Measurements from ENCODE around the gene MTMR2. TPM values are rescaled to one million over a fixed set of nuclear protein-coding genes. Genes with fewer than 3 reads are reported as not detected.

Gene MTMR2
- total and polyA plus RNA-seq, 3 donors from 2014 or later, result 49.9 to 70.7 (median 55.5) TPM

DNA sequence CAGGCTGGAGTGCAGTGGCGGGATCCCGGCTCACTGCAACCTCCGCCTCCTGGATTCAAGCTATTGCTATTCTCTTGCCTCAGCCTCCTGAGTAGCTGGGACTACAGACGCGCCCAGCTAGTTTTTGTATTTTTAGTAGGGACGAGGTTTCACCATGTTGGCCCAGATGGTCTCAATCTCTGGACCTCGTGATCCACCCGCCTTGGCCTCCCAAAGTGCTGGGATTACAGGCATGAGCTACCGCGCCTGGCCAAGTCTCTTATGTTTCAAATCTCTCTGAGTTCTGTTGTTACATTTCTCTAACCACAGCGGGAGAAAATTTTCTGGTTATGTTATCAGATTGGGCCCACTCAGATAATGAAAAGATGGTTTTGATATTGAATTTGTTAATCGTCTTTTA, 123.5 kb downstream of the MTMR2 start:
- WGBS, 2 donors, result 87 to 92% methylated on average over 12 of the region's 12 CpGs
- no peak overlapping the region for H3K27ac ChIP-seq
- no peaks in the 10 kb centered on the region for H3K27me3 ChIP-seq
- DNase-seq, result no peak
- TF ChIP-seq CTCF (IDR thresholded peaks at IDR 0.05) (no peak), POLR2A (IDR thresholded peaks at IDR 0.05) (no peak)
- H3K36me3 ChIP-seq (ENCODE audit: low read depth, missing control alignments), result no peaks in the 10 kb centered on the region
- intact Hi-C loops (cut with DNase I; ENCODE audit: low total_unique reads), result no loop called here
- H3K4me3 ChIP-seq, result no peak overlapping the region
- H3K4me1 ChIP-seq, result no peaks in the 10 kb centered on the region
- H3K9me3 ChIP-seq, result no peaks in the 10 kb centered on the region

GRCh38 chr11:95799546-95799945, 124.4 kb downstream of the MTMR2 start:
- TF ChIP-seq POLR2A (IDR thresholded peaks at IDR 0.05) (no peak), CTCF (IDR thresholded peaks at IDR 0.05) (no peak)
- WGBS, 2 donors, result 94 to 96% methylated on average over 1 of the region's 1 CpG
- intact Hi-C loops (cut with DNase I; ENCODE audit: low total_unique reads), result no loop called here

GRCh38 chr11:95796501-95796900, 127.4 kb downstream of the MTMR2 start:
- no peak for DNase-seq
- no peak overlapping the region for H3K4me3 ChIP-seq
- no peaks in the 10 kb centered on the region for H3K27me3 ChIP-seq
- intact Hi-C loops (cut with DNase I; ENCODE audit: low total_unique reads), result no loop called here
- H3K27ac ChIP-seq, result no peak overlapping the region
- H3K9me3 ChIP-seq, result no peaks in the 10 kb centered on the region
- no peaks in the 10 kb centered on the region for H3K36me3 ChIP-seq (ENCODE audit: low read depth, missing control alignments)
- peaks cover 7% of the 10 kb centered on the region for H3K4me1 ChIP-seq
- WGBS, 2 donors, result 89 to 98% methylated on average over 4 of the region's 4 CpGs
- TF ChIP-seq POLR2A (IDR thresholded peaks at IDR 0.05) (no peak), CTCF (IDR thresholded peaks at IDR 0.05) (no peak)

More at GRCh38 chr11:95799546-95799945, 124.4 kb downstream of the MTMR2 start:
- Histone ChIP-seq H3K27me3 (no peaks in the 10 kb centered on the region), H3K9me3 (no peaks in the 10 kb centered on the region), H3K4me3 (no peak overlapping the region), H3K4me1 (no peaks in the 10 kb centered on the region), H3K36me3 (ENCODE audit: low read depth, missing control alignments) (no peaks in the 10 kb centered on the region), H3K27ac (no peak overlapping the region)
- no peak for DNase-seq

GRCh38 chr11:95795627-95796295, 128.1 kb downstream of the MTMR2 start:
- 74 to 90% methylated on average over 3 of the region's 3 CpGs for WGBS, 2 donors
- Histone ChIP-seq H3K27me3 (no peaks in the 10 kb centered on the region), H3K9me3 (no peaks in the 10 kb centered on the region), H3K4me1 (peaks cover 10% of the 10 kb centered on the region), H3K36me3 (ENCODE audit: low read depth, missing control alignments) (no peaks in the 10 kb centered on the region), H3K27ac (no peak overlapping the region), H3K4me3 (no peak overlapping the region)
- intact Hi-C loops (cut with DNase I; ENCODE audit: low total_unique reads), result no loop called here
- TF ChIP-seq CTCF (IDR thresholded peaks at IDR 0.05) (no peak), POLR2A (IDR thresholded peaks at IDR 0.05) (no peak)
- no peak for DNase-seq

DNA sequence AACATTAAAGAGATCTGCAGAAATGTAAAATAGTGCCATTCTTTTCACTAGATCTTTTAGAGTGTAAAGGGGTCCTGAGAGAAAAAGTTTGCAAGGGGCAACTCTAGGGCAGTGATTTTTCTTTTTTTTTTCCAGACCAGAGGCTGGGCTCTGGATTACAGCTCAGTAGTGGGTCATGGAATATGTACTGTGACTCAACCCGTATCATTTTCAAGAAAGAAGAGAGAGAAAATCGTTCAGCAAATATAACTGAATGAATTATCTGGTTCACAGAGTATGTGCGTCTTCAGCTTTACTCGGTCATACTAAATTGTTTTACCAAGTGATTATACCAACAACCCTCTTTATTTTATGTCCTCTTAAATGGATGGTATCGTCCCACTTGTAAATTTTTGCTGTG, 129.8 kb downstream of the MTMR2 start:
- H3K4me1 ChIP-seq, result peaks cover 10% of the 10 kb centered on the region
- TF ChIP-seq POLR2A (IDR thresholded peaks at IDR 0.05) (no peak), CTCF (IDR thresholded peaks at IDR 0.05) (no peak)
- no peak overlapping the region for H3K27ac ChIP-seq
- H3K27me3 ChIP-seq, result no peaks in the 10 kb centered on the region
- no peak overlapping the region for H3K4me3 ChIP-seq
- no peaks in the 10 kb centered on the region for H3K36me3 ChIP-seq (ENCODE audit: low read depth, missing control alignments)
- DNase-seq, result no peak
- no peaks in the 10 kb centered on the region for H3K9me3 ChIP-seq
- intact Hi-C loops (cut with DNase I; ENCODE audit: low total_unique reads), result no loop called here
- WGBS, 2 donors, result 86% methylated on average over 5 of the region's 5 CpGs
